GM21367 (cell line): ENCODE results near the gene TCF12.
A peak's percentile ranks its signal among the peaks of the same experiment; 100 is the strongest.
"Not testable (repeated sequence)": the region's sequence is repeated elsewhere in the genome, so short reads cannot be mapped to it uniquely, and the experiment has no call there.

ENCODE experiments used
- ATAC-seq: cut with Tn5 transposase; IDR thresholded peaks from one replicate; pipeline ENCODE4 v1.9.1; 2021; ENCODE audit not compliant: unreplicated experiment

The TCF12 gene

DNA sequence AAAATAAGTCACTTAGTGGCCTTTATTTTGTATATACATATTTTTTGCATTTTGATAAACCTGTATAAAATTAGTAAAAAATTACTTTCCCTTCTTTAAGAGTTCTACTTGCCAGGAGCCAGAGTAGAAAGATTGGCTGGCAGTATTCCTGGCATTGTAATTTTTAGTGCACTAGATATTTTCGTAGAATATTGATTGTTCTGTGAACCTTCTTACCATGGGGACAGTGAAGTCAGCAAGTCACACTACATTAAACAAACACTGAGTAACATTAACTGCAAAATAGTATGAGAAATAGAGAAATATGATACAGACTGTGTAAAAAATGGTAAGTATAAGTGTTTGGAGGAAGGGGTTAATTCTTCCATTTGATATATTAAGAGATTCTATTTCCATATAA, 26.0 kb downstream of the TCF12 start:
- no peak for ATAC-seq

DNA sequence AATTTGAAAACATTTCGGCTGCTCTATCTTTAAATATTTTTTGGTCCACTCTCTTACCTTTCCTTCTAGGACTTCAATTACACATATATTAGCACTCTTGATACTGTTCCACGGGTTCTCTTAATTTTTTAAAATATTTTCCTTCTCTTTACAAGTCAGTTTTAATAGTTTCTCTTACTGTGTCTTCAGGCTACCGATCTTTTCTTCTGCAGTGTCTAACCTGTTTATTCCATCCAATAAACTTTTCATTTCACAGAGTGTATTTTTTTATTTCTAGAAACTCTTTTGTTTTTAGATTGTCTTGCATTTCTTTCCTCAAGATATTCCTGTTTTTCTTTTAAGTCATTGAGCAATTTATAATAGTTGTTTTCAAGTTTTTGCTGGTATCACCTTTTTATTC, 27.7 kb downstream of the TCF12 start:
- no peak for ATAC-seq

DNA sequence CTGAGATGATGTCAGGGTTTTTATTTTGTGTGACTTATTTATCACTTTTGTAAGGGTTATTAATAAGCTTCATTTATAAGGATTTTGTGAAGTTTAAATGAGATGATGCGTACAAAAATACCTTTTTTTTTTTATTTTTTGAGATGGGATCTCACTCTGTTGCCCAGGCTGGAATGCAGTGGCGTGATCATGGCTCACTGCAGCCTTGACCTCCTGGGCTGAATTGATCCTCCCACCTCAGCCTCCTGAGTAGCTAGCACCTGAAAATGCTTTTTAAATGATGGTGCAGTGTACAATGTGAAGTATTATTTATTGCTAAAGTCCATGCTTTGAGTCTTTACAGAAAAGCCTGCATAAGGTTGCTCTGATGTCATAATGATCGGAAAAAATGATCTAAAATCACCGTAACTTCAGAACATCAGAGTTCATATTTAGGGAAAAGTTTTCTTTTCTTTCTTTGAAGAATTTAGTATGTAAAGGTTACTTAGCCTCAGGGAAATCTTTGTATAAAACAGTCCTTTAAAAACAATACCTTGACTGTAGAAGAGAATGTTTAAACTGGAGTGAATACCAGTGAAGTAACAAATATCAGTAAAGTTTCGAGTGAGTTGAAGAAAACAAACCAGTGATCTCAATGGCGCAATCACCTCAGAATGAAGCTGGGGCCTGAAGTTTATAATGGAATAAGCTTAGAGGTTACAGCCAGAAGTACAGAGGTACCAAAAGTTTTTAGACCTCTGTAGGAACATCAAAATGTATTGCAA, 29.7 kb downstream of the TCF12 start:
- no peak for ATAC-seq

DNA sequence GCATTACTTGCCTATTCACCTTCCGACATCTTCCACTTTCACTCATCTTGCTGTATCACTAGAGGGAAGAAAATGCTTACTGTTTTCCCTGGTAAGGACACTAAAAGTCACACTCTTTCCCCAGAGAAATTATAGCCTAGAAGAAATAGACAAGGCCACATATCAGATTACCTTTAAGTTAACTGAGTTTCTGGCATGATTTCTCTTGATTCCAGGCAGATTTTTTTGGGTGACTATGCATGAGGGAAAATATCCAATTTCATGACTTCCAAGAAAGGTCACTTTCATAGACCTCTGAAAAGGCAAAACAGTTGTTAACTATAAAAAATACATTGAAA, 30.3 kb downstream of the TCF12 start:
- ATAC-seq = no peak

DNA sequence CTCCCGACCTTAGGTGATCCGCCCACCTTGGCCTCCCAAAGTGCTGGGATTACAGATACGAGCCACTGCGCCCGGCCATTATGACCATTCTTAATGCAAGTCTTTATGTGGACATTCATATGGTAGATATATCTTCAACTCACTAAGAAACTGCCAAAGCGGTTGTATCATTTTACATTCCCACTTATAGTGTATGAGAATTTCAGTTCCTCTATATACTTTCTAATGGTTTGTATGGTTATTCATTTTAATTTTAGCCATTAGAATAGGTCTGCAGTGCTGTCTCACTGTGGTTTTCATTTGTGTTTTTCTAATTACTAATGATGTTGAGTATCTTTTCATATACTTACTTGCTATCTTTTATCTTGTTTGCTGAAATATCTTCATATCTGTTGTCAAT, 32.5 kb downstream of the TCF12 start:
- ATAC-seq = peak; percentile 94

DNA sequence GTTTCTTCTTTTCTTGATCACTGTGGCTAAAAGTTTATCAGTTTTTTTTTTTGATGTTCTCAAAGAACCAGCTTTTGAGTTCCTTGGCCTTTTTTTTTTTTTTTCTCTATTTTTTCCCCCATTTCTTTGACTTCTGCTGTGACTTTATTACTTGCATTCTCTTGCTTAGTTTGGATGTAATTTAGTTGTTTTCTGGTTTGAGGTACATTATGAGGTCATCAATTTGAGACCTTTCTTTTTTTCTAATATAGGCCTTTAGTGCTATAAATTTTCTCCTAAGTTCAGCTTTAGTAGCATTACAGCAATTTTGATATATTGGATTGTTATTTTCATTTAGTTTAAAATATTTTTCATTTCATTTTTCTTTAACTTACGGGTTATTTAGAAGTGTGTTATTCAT, 35.3 kb downstream of the TCF12 start:
- ATAC-seq = no peak

DNA sequence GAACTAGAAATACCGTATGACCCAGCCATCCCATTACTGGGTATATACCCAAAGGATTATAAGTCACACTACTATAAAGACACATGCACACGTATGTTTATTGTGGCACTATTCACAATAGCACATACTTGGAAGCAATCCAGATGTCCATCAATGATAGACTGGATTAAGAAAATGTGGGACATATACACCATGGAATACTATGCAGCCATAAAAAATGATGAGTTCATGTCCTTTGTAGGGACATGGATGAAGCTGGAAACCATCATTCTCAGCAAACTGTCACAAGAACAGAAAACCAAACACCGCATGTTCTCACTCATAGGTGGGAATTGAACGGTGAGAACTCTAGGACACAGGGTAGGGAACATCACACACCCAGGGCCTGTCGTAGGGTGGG, 36.6 kb downstream of the TCF12 start:
- not testable (repeated sequence) for ATAC-seq

DNA sequence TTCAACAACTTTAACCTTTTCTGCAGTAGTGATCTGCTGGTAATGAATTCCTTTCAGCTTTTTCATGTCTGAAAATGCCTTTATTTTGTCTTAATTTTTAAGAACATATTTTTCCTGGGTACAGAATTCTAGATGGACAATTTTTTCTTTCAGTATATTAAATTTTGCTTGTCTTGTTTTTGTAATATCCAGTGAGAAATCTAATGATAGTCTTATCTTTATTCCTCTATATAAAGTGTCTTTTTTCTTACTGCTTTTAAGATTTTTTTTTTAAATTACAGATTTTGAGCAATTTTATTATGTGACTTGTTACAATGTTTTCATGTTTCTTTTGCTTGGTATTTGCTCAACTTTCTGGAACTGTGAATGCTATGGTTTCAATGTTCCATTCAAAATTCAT, 38.1 kb downstream of the TCF12 start:
- ATAC-seq = no peak

DNA sequence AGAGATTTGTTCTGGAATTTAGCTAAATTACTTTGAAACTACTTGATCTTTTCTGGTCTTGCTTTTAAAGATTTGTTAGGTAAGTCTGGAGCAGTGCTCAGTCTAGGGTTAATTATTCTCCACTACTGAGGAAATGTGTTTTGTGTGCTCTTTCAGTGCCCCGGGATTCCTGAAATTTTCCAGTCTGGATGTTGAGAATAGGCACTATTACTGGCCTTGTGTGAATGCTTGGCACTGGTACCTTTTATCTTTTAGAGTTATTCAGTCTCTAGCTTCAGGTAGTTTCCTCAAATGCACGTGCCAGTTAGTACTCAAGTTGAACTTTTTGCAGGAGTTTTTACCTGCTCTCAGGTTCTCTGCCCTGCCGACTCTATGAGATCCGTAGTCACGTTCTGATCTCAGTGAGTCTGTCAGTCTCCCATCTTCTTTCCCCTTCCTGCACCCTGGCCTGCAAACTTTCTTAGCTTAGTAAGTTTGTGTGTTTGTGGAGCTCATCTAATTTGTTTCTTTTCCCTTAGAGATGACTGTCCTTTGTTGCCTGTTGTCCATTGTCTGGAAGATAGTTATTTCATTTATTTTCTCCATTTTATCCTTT, 39.5 kb downstream of the TCF12 start:
- ATAC-seq = no peak

DNA sequence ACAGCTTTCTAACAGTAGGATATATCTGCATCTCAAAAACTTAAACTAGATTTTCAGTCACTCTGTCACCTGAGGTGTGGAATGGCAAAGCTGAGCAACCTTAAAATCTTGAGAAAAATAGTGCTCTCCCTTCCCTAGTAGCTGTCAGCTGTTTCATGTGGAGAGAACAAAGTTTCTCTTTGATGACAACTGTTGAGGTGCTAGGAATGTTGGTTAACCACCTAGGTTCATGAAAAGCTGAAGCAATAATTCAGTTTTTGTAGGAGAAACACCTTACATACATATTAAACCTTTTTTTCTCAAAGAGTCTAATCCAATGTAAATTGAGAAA, 40.8 kb downstream of the TCF12 start:
- no peak for ATAC-seq

DNA sequence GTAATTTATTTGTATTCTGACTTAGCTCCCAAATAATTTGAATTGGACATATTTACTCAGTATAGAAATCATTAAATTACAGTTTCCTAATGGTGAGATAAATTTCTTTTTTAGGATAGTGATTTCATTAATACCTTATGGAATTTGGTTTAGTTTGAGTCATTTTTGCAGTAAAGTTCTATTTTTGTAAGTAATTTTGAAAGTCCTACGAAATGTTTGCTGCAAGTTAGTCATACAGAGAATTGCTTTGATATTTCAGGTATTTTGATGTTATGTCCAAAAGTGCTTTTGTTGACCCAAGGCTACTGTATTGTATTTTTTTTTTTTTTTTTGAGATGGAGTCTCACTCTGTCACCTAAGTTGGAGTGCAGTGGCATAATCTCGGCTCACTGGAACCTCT, 41.7 kb downstream of the TCF12 start:
- ATAC-seq = no peak

DNA sequence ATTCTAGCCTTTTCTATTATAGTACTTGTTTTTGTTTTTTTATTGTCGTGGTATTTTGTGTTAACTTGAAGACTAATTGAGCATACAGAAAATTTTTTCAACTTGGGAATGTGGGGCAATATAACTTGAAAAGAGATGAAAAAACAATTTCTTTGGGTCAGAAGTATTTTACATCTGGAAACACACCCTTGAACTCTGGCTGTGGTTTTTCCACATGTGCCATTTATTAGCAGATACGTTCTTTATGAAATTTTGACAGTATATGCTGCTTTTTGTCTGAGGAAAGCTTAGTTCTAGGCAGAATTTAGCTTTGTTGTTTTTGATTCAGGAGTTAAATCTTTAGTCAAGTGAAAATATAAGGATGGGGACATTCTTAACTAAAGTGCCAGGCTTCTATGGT, 44.7 kb downstream of the TCF12 start:
- no peak for ATAC-seq

DNA sequence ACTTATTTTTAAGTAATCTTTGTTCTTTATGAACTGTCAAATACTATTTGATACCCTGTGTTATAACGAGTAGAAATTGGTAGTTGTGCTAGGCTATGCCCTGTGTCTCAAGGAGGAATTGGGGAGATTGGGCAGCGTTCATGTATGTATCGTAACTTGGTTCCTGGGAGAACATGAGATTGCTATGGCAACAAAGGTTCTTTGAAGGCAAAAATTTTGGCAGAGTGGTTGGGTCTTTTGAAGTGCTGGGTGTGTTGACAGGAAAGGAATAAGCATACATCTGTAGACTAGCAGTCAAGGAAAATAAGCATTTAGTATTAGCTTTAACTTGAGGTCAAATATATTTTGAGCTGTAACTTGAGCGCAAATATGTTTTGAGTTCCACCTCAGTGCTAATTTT, 45.3 kb downstream of the TCF12 start:
- ATAC-seq = no peak

DNA sequence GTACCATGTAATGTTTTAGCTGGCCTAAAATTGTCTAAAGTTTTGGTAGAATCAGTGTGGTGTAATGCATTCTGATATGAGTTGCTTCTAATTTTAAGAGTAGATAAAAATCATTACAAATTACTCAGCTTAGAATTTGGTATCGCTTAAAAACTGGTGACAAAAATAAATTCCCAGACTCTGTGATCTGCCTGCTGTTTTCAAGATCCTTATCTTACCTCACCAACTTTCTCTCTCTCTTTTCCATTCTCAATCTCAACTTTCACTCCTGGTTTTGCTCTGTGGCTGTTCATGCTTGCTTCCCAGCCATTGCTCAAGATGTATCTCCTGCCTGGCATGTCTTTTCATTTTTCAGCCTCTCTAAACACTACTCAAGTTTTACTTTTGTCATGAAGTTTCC, 45.7 kb downstream of the TCF12 start:
- no peak for ATAC-seq

DNA sequence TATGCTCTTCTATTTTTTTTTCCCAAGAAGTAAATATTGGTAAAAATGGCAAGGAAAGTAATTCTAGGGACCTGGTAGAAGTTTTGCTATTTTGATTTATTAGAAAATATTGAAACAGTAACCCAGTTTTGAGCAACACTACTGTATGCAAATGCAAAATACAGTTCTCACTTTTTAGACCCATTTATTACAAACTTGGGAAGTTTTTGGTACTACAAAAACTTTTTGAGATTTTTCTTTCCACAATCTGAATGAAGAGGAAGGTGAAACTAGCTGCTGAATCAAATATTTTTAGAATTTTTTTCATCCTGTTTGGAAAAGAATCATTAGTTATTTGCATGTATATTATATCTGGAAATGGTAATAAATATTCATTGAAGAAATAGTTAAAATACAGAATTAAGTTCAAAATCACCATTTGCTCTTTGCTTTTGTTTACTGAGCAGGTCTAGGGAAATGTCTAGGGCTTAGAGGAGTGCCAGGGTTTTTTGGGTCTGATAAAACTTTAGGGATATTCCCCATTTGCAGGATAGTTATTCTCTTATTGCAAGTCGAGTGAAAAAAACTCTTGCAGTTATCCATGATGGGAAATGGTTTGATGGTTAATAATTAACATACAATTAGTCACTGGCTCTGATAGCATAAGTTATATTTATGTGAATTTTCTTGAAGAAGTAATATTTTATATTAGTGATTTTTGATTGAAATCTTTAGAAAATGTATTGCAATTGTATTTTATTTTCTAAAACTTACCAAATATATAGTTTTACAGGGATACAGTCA, 47.0 kb downstream of the TCF12 start:
- ATAC-seq = no peak

DNA sequence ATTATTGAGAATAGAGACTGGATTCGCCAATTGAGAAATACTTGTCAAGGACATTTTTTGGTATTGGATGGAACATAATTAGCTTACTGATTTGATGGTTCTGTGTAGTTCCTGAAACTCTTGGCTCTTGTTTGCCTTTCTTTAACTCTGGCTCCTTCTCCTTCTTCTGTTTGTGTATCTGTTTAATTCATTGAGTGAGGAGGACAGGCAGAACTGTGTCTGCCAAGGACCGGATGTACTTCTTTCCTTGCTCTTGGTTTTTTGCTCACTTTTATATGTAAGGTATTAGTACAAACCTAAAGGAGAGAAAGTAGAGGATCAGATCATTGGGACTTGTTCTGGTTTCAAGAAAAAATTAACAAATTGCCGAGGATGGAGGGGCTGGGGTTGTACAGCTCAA, 48.9 kb downstream of the TCF12 start:
- no peak for ATAC-seq

DNA sequence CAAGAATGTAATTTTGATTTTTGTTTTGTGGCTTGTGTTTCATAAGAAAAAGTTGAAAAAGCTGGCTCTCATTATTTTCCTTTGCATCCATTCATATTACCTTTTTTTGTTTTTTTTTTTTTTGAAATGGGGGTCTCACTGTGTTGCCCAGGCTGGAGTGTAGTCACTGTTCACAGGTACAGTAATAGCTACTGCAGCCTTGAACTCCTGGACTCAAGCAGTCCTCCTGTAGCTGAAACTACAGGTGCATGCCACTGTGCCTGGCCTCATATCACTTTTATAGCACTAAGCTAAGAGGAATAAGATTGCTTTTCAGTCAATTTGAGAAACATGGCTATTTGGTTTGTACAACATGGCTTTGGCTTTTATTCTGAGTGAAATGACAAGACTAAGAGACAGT, 49.8 kb downstream of the TCF12 start:
- no peak for ATAC-seq

DNA sequence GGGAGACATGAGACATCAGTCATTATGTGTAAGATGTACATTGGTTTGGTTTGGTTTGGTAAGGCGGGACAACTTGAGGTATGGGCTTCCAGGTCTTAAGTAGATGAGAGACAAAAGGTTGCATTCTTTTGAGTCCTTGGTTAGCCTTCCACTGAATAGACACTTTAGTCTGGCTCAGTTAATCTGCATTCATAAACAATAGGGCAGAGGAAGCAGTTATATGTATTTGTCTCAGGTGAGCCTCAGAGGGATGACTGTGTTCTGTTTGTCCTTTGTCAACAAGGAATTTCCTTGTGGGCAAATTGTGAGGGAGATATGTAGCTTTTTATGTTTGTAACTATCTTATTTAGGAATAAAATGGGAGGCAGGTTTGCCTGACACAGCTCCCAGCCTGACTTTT, 50.4 kb downstream of the TCF12 start:
- ATAC-seq = no peak

DNA sequence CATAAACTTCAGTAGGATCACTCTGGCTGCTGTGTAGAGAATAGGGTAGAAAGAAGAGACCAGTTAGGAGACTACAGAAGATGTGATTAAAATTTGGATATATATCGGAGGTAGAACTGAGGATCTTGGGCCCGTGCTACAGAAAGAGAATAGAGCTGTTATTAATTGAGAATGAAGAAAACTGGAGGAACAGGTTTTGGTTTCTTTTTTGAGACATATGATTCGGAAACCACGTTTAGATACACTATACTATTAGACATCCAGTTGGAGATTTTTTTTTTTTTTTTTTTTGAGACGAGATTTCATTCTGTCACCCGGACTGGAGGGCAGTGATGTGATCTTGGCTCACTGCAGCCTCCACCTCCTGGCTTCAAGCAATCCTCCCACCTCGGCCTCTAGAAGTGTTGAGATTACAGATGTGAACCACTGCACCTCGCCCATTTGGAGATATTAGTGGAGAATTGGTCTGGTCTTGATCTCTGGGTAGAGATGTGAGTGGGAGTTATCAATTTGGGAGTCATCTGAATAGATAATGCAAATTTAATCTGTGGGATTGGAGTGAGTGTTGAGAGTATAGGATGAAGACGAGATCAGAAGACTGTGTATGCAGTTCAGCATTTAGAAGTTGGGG, 50.9 kb downstream of the TCF12 start:
- ATAC-seq = no peak

DNA sequence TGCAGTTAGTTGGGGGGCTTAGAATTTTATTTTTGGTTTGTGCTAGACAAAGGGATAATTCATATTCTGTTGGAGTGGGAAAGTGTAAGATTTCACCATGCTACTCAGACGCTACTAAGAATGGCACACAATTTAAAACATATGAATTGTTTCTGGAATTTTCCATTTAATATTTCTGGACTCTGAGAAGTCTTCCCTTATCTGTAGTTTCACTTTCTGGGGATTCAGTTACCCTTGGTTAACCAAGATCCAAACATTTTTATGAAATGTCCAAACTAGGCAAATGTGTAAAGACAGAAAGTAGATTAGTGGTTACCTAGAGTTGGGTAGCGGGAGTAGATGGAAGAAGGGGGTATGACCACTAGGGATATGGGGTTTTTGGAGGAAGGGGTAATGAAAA, 53.1 kb downstream of the TCF12 start:
- no peak for ATAC-seq

DNA sequence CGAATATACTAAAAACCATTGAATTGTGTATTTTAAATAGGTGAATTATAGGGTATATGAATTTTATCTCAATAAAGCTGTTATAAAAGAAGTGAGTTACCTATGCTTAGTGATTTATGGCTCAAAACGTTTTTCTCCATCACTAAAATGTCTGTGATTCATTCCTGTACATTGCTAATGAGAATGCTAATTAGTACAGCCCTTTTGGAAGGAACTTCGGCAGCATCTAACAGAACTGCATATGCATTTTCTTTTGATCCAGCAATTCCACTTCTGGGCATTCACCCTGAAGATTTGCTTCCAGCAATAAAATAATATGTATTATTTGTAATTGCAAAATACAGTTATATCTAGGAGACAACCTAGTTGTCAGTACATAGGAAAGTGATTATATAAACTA, 53.6 kb downstream of the TCF12 start:
- no peak for ATAC-seq

DNA sequence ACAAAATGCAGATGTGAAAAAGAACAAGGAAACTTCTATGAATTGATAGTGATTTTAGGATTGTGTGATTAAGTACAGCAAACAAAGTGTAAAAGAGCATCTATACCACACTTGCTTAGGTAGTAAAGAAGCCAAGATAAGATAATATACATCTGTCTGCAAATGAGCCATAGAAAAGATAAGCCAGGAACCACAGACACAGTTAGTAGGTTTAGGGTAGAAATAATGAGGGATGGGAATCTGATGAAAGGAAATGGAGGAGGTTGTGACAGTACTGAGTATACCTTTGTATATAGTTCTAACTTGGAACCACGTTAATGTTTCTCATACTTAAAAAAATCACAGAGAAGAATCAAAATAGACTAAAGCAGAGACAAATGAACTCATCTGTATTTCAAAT, 54.0 kb downstream of the TCF12 start:
- no peak for ATAC-seq
